GM04503 (cell line): ENCODE results near the gene OR4D9.
"Not testable (repeated sequence)": the region's sequence is repeated elsewhere in the genome, so short reads cannot be mapped to it uniquely, and the experiment has no call there.

Experiments
- DNase-seq: peaks from one replicate; pipeline ENCODE4 v3.0.0-alpha.2; 2012; ENCODE audit warnings: low read depth

The OR4D9 gene

GRCh38 chr11:59510941-59511589 is at the start of gene OR4D9:
Gene OR4D9, plus strand, starts transcription at chr11:59511539. Its CDS starts 3,374 bp downstream, at chr11:59514913.
- DNase-seq = no peak

- DNase-seq = peak; percentile 7
These were observed 48.1 kb upstream of the OR4D9 start for GRCh38 chr11:59463190-59463641.

GRCh38 chr11:59473015-59473414 is 38.3 kb upstream of the OR4D9 start, which contains the start of gene OR4D10:
Gene OR4D10, plus strand, starts transcription at chr11:59473315. Its CDS starts 4,115 bp downstream, at chr11:59477430.
- DNase-seq = no peak

GRCh38 chr11:59475176-59475575 is 36.2 kb upstream of the OR4D9 start:
- DNase-seq = no peak

GRCh38 chr11:59479906-59480305 is 31.4 kb upstream of the OR4D9 start:
- no peak for DNase-seq

- no peak for DNase-seq
These were observed 31.0 kb upstream of the OR4D9 start for GRCh38 chr11:59480359-59480758.

- no peak for DNase-seq
These were observed 9.4 kb upstream of the OR4D9 start for GRCh38 chr11:59501931-59502330.

GRCh38 chr11:59503276-59503675 is 8.1 kb upstream of the OR4D9 start, which contains the start of gene OR4D11:
Gene OR4D11, plus strand, starts transcription at chr11:59503576. Its CDS starts 0 bp downstream, at chr11:59503576.
- no peak for DNase-seq

- no peak for DNase-seq
These were observed 336 bp downstream of the OR4D9 start for GRCh38 chr11:59511675-59512074.

GRCh38 chr11:59520139-59520538 is 8.8 kb downstream of the OR4D9 start:
- not testable (repeated sequence) for DNase-seq

- no peak for DNase-seq
These were observed 9.4 kb downstream of the OR4D9 start for GRCh38 chr11:59520741-59521140.

GRCh38 chr11:59523541-59523940 is 12.2 kb downstream of the OR4D9 start:
- no peak for DNase-seq

GRCh38 chr11:59528711-59529110 is 17.4 kb downstream of the OR4D9 start:
- DNase-seq = no peak

- no peak for DNase-seq
These were observed 21.3 kb downstream of the OR4D9 start for GRCh38 chr11:59532620-59533019.

- DNase-seq = no peak
These were observed 23.3 kb downstream of the OR4D9 start for GRCh38 chr11:59534676-59535075.

- no peak for DNase-seq
These were observed 30.9 kb downstream of the OR4D9 start for GRCh38 chr11:59542142-59542810.

- DNase-seq = not testable (repeated sequence)
These were observed 32.4 kb downstream of the OR4D9 start for GRCh38 chr11:59543713-59544112.

GRCh38 chr11:59544869-59545178 is 33.5 kb downstream of the OR4D9 start:
- DNase-seq = no peak

GRCh38 chr11:59545179-59546020 is 34.1 kb downstream of the OR4D9 start:
- no peak for DNase-seq

GRCh38 chr11:59547605-59548308 is 36.4 kb downstream of the OR4D9 start:
- DNase-seq = not testable (repeated sequence)

GRCh38 chr11:59548309-59548656 is 36.9 kb downstream of the OR4D9 start:
- no peak for DNase-seq

- peak; percentile 77 for DNase-seq
These were observed 39.1 kb downstream of the OR4D9 start for GRCh38 chr11:59550368-59550841.
